GM12872 (cell line): Measurements from ENCODE around the gene ELK4.

Source experiments
- TF ChIP-seq, protein P1 (sequence below): IDR thresholded peaks from 3 replicates; pipeline ENCODE4 v1.5.1; 2011; ENCODE audit warnings: low read depth, mild to moderate bottlenecking, low read length, moderate library complexity; ENCODE audit not compliant: insufficient read depth

ELK4 gene

GRCh38 chr1:205631010-205631767 is 622 bp downstream of the ELK4 start:
- TF ChIP-seq, protein P1, sequence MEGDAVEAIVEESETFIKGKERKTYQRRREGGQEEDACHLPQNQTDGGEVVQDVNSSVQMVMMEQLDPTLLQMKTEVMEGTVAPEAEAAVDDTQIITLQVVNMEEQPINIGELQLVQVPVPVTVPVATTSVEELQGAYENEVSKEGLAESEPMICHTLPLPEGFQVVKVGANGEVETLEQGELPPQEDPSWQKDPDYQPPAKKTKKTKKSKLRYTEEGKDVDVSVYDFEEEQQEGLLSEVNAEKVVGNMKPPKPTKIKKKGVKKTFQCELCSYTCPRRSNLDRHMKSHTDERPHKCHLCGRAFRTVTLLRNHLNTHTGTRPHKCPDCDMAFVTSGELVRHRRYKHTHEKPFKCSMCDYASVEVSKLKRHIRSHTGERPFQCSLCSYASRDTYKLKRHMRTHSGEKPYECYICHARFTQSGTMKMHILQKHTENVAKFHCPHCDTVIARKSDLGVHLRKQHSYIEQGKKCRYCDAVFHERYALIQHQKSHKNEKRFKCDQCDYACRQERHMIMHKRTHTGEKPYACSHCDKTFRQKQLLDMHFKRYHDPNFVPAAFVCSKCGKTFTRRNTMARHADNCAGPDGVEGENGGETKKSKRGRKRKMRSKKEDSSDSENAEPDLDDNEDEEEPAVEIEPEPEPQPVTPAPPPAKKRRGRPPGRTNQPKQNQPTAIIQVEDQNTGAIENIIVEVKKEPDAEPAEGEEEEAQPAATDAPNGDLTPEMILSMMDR: no peak

DNA sequence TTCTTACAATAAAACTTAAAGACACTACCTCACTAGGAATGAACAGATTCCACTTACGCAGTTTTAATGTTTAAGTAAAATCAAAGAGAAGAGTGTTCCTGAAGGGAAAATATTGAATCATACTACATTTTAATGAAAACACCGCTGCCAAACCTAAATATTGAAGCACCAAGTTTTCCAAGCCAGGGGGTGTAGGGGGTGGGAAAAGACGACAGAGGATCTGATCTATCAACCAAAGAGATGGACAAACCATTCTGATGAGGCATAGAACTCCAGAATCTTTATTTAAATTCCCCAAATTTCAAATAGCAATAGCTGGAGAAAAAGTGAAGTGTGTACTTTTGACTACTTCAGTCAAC is 1.2 kb downstream of the ELK4 start:
- TF ChIP-seq, protein P1: no peak

GRCh38 chr1:205630241-205630640 is 1.6 kb downstream of the ELK4 start:
- TF ChIP-seq, protein P1: no peak

DNA sequence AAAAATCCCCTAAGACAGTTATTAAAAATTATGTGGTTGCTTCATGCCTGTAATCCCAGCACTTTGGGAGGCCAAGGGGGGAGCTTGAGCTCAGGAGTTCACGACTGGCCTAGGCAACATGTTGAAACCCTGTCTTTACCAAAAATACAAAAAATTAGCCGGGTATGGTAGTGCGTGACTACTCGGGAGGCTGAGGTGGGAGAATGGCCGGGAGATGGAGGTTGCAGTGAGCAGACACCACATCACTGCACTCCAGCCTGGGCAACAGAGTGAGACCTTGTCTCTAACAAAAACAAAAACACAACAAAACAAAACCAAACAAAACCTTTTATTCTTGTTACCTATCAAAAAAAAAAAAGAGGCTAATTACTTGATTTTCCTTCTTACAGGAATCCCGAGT is 2.1 kb downstream of the ELK4 start:
- TF ChIP-seq, protein P1: no peak

GRCh38 chr1:205627956-205628355 is 3.9 kb downstream of the ELK4 start:
- TF ChIP-seq, protein P1: no peak

DNA sequence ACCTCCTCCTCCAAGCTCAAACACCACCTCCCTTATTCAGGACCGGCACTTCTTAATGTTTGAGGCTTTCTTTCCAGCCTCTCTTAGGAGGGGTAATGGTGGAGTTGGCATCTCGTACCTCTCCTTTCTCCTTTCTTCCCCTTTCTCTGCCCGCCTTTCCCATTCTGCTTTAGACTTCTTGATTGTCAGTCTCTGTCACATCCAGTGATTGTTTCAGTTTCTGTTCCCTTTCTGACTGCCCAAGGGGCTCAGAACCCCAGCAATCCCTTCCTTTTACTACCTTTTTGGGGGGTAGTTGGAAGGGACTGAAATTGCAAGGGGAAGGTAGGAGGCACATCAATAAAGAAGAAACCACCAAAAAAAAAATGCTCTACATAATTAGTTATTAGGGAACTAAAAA is 5.6 kb downstream of the ELK4 start:
- TF ChIP-seq, protein P1: no peak

GRCh38 chr1:205623646-205624045 is 8.2 kb downstream of the ELK4 start:
- TF ChIP-seq, protein P1: no peak
